ENCODE data around the gene DLX3. TPM values are rescaled to one million over a fixed set of nuclear protein-coding genes. Genes with fewer than 3 reads are reported as not detected.

The DLX3 gene
- total RNA-seq, 1 experiment from 2014 or later: 0.74 TPM

DNA sequence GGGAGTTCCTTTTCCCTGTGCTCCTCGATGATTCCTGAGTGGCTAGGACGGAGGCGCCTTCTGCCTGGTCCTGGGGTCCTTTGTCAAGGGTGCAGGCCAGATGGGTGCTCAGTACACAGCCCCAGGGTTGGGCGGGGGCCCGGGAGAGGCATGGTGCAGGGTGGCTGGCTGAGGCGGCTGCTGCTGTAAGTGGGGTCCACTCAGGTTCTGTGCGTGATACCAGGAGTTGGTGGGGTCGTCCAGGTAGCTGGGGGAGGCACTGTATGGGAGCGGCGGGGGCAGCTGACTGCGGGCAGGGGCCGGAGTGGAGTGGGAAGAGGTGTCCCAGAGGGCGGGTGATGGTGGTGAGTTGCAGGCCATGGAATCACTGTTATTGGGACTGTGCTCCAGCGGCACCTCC, 3.6 kb downstream of the DLX3 start:
- no peak for ATAC-seq
- no peaks in the 10 kb centered on the region for H3K9me3 Mint-ChIP-seq
- no peaks in the 10 kb centered on the region for H3K36me3 Mint-ChIP-seq
- H3K4me1 Mint-ChIP-seq: peaks cover 38% of the 10 kb centered on the region
- no peak for TF ChIP-seq ZBTB43 (CRISPR knock-in tag; IDR thresholded peaks at IDR 0.05)
- TF ChIP-seq, protein P1, sequence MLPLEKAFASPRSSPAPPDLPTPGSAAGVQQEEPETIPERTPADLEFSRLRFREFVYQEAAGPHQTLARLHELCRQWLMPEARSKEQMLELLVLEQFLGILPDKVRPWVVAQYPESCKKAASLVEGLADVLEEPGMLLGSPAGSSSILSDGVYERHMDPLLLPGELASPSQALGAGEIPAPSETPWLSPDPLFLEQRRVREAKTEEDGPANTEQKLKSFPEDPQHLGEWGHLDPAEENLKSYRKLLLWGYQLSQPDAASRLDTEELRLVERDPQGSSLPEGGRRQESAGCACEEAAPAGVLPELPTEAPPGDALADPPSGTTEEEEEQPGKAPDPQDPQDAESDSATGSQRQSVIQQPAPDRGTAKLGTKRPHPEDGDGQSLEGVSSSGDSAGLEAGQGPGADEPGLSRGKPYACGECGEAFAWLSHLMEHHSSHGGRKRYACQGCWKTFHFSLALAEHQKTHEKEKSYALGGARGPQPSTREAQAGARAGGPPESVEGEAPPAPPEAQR (CRISPR knock-in tag; IDR thresholded peaks at IDR 0.05): no peak
- TF ChIP-seq NR3C1 (CRISPR knock-in tag; conservative IDR thresholded peaks at IDR 0.05; ENCODE audit: low read depth): no peak
- TF ChIP-seq, protein P2, sequence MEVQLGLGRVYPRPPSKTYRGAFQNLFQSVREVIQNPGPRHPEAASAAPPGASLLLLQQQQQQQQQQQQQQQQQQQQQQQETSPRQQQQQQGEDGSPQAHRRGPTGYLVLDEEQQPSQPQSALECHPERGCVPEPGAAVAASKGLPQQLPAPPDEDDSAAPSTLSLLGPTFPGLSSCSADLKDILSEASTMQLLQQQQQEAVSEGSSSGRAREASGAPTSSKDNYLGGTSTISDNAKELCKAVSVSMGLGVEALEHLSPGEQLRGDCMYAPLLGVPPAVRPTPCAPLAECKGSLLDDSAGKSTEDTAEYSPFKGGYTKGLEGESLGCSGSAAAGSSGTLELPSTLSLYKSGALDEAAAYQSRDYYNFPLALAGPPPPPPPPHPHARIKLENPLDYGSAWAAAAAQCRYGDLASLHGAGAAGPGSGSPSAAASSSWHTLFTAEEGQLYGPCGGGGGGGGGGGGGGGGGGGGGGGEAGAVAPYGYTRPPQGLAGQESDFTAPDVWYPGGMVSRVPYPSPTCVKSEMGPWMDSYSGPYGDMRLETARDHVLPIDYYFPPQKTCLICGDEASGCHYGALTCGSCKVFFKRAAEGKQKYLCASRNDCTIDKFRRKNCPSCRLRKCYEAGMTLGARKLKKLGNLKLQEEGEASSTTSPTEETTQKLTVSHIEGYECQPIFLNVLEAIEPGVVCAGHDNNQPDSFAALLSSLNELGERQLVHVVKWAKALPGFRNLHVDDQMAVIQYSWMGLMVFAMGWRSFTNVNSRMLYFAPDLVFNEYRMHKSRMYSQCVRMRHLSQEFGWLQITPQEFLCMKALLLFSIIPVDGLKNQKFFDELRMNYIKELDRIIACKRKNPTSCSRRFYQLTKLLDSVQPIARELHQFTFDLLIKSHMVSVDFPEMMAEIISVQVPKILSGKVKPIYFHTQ (CRISPR knock-in tag; IDR thresholded peaks at IDR 0.05): no peak
- TF ChIP-seq NR1H2 (CRISPR knock-in tag; IDR thresholded peaks at IDR 0.05): no peak
- no peak for TF ChIP-seq MYBL2 (CRISPR knock-in tag; IDR thresholded peaks at IDR 0.05)
- no peak for TF ChIP-seq ZNF423 (CRISPR knock-in tag; IDR thresholded peaks at IDR 0.05)
- TF ChIP-seq OVOL2 (CRISPR knock-in tag; IDR thresholded peaks at IDR 0.05; ENCODE audit: borderline replicate concordance): no peak
- H3K27ac Mint-ChIP-seq: no peak overlapping the region
- ChIA-PET POLR2A (no interaction called here), CTCF (interaction anchor here (1.0 kb wide), 1 partner anchor 39 kb away, joined by 3 read pairs; no protein-coding TSS in a partner anchor)
- H3K27me3 Mint-ChIP-seq (ENCODE audit: low read depth): peaks cover 99% of the 10 kb centered on the region
- no peak for DNase-seq (ENCODE audit: low spot score)
- no peak overlapping the region for H3K4me3 Mint-ChIP-seq

- DNase-seq (ENCODE audit: low spot score) (no peak), ATAC-seq (no peak)
- ChIA-PET POLR2A (interaction anchor here (0.7 kb wide), 1 partner anchor 15 kb away, joined by 4 read pairs; no protein-coding TSS in a partner anchor), CTCF (interaction anchor here (1.0 to 5.7 kb wide), 2 partner anchors 38 to 39 kb away, joined by 3 to 33 read pairs; no protein-coding TSS in a partner anchor)
- Mint-ChIP-seq H3K9me3 (no peaks in the 10 kb centered on the region), H3K27me3 (ENCODE audit: low read depth) (peaks cover 99% of the 10 kb centered on the region), H3K4me3 (no peak overlapping the region), H3K27ac (no peak overlapping the region), H3K36me3 (no peaks in the 10 kb centered on the region), H3K4me1 (peaks cover 33% of the 10 kb centered on the region)
- TF ChIP-seq AFF4 (CRISPR knock-in tag; IDR thresholded peaks at IDR 0.05; ENCODE audit: borderline replicate concordance) (no peak), HMGA2 (CRISPR knock-in tag; IDR thresholded peaks at IDR 0.05) (no peak), IRF2 (CRISPR knock-in tag; IDR thresholded peaks at IDR 0.05; ENCODE audit: borderline replicate concordance, low read depth) (no peak), TEAD4 (CRISPR knock-in tag; IDR thresholded peaks at IDR 0.05) (no peak), NFE2L1 (CRISPR knock-in tag; IDR thresholded peaks at IDR 0.05) (no peak), ZNF416 (CRISPR knock-in tag; IDR thresholded peaks at IDR 0.05) (no peak), SP1 (CRISPR knock-in tag; conservative IDR thresholded peaks at IDR 0.05) (no peak), FOXJ3 (CRISPR knock-in tag; IDR thresholded peaks at IDR 0.05; ENCODE audit: borderline replicate concordance) (no peak), STAT6 (CRISPR knock-in tag; conservative IDR thresholded peaks at IDR 0.05; ENCODE audit: low read depth) (no peak)
- TF ChIP-seq, protein P3, sequence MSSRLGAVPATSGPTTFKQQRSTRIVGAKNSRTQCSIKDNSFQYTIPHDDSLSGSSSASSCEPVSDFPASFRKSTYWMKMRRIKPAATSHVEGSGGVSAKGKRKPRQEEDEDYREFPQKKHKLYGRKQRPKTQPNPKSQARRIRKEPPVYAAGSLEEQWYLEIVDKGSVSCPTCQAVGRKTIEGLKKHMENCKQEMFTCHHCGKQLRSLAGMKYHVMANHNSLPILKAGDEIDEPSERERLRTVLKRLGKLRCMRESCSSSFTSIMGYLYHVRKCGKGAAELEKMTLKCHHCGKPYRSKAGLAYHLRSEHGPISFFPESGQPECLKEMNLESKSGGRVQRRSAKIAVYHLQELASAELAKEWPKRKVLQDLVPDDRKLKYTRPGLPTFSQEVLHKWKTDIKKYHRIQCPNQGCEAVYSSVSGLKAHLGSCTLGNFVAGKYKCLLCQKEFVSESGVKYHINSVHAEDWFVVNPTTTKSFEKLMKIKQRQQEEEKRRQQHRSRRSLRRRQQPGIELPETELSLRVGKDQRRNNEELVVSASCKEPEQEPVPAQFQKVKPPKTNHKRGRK (CRISPR knock-in tag; IDR thresholded peaks at IDR 0.05; ENCODE audit: borderline replicate concordance): no peak
- TF ChIP-seq, protein P4, sequence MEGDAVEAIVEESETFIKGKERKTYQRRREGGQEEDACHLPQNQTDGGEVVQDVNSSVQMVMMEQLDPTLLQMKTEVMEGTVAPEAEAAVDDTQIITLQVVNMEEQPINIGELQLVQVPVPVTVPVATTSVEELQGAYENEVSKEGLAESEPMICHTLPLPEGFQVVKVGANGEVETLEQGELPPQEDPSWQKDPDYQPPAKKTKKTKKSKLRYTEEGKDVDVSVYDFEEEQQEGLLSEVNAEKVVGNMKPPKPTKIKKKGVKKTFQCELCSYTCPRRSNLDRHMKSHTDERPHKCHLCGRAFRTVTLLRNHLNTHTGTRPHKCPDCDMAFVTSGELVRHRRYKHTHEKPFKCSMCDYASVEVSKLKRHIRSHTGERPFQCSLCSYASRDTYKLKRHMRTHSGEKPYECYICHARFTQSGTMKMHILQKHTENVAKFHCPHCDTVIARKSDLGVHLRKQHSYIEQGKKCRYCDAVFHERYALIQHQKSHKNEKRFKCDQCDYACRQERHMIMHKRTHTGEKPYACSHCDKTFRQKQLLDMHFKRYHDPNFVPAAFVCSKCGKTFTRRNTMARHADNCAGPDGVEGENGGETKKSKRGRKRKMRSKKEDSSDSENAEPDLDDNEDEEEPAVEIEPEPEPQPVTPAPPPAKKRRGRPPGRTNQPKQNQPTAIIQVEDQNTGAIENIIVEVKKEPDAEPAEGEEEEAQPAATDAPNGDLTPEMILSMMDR (IDR thresholded peaks at IDR 0.05): no peak
These were observed 4.1 kb downstream of the DLX3 start for GRCh38 chr17:49990921-49991320.

Measured in WTC11 (cell line).